Fibroblast of lung (primary cell): ENCODE data around the gene HTR1D. TPM values are rescaled to one million over a fixed set of nuclear protein-coding genes. Genes with fewer than 3 reads are reported as not detected.

Experiments
- DNase-seq, 2 donors: peaks; one replicate each; pipeline versions ENCODE4 v3.0.0 to v3.0.0-alpha.2; 2010; ENCODE audit warnings: low read depth in 2 of 2
- H2AFZ ChIP-seq: 2 replicates; pipeline ENCODE4 v1.5.1; 2012; ENCODE audit warnings: low read length, control low read depth, inconsistent platforms
- H3K27ac ChIP-seq: 2 replicates; pipeline ENCODE4 v1.5.1; 2011; ENCODE audit warnings: low read length, control low read depth; ENCODE audit not compliant: insufficient read depth
- H3K27me3 ChIP-seq: 2 replicates; pipeline ENCODE4 v1.5.1; 2011; ENCODE audit warnings: mild to moderate bottlenecking, low read length; ENCODE audit not compliant: control insufficient read depth, insufficient read depth
- H3K36me3 ChIP-seq: 2 replicates; pipeline ENCODE4 v1.5.1; 2011; ENCODE audit warnings: low read length; ENCODE audit not compliant: control insufficient read depth, insufficient read depth
- H3K4me1 ChIP-seq: 2 replicates; pipeline ENCODE4 v1.5.1; 2011; ENCODE audit warnings: low read length; ENCODE audit not compliant: control insufficient read depth, insufficient read depth; ENCODE audit errors: extremely low read depth
- H3K4me2 ChIP-seq: 2 replicates; pipeline ENCODE4 v1.5.1; 2011; ENCODE audit warnings: low read length, control low read depth; ENCODE audit not compliant: insufficient read depth; ENCODE audit errors: extremely low read depth
- H3K4me3 ChIP-seq, 4 experiments: fragments of 200-600 bp in 1 of 4; sonication (generic) in 1 of 4; replicated peaks in 1 of 4; 2 replicates each; pipeline ENCODE4 v1.5.1; 2011 to 2016; ENCODE audit warnings: low read length in 4 of 4, low read depth in 3 of 4, mild to moderate bottlenecking in 3 of 4, control low read depth in 2 of 4, inconsistent platforms in 1 of 4, mixed read lengths in 1 of 4; ENCODE audit not compliant: insufficient read depth in 1 of 4; ENCODE audit errors: control extremely low read depth in 1 of 4
- H3K79me2 ChIP-seq: 2 replicates; pipeline ENCODE4 v1.5.1; 2012; ENCODE audit warnings: mild to moderate bottlenecking, low read length, inconsistent platforms; ENCODE audit not compliant: control insufficient read depth, insufficient read depth
- H3K9ac ChIP-seq: 2 replicates; pipeline ENCODE4 v1.5.1; 2011; ENCODE audit warnings: mild to moderate bottlenecking, low read length, control low read depth; ENCODE audit not compliant: insufficient read depth
- H3K9me3 ChIP-seq: 2 replicates; pipeline ENCODE4 v1.5.1; 2012; ENCODE audit warnings: low read depth, low read length; ENCODE audit not compliant: control insufficient read depth, insufficient read depth
- H4K20me1 ChIP-seq: 2 replicates; pipeline ENCODE4 v1.5.1; 2011; ENCODE audit warnings: low read length; ENCODE audit not compliant: control insufficient read depth, insufficient read depth; ENCODE audit errors: extremely low read depth
- EZH2 ChIP-seq: IDR thresholded peaks from 2 replicates; pipeline ENCODE4 v1.5.1; 2012; ENCODE audit warnings: low read length, control low read depth, mild to moderate bottlenecking; ENCODE audit errors: missing control alignments
- polyA plus RNA-seq, 2 donors: library from polyadenylated mRNA; depleted of rRNA in 1 of 2; stranded (reverse) in 1 of 2; unstranded in 1 of 2; fragments of >200 nt; gene quantifications; 2 replicates each; pipeline ENCODE4 v1.2.1, GENCODE V29; 2011 to 2012; ENCODE audit warnings: missing spikeins in 1 of 2
- total RNA-seq: library from RNA; depleted of rRNA; stranded (reverse); fragments of >200 nt; gene quantifications from 2 replicates; pipeline ENCODE4 v1.2.1, GENCODE V29; 2014
- TF ChIP-seq, protein P1 (sequence below), 2 donors: IDR thresholded peaks in 1 of 2; conservative IDR thresholded peaks in 1 of 2; 1 replicate in 1 of 2; 2 replicates in 1 of 2; pipeline ENCODE4 v1.5.1; 2011 to 2012; ENCODE audit warnings: low read length in 2 of 2, control low read depth in 1 of 2, inconsistent platforms in 1 of 2, low read depth in 1 of 2, mild to moderate bottlenecking in 1 of 2

Gene HTR1D
- total and polyA plus RNA-seq, 2 donors (not counting 1 experiment from before 2014, with no cell fraction given) = not detected

DNA sequence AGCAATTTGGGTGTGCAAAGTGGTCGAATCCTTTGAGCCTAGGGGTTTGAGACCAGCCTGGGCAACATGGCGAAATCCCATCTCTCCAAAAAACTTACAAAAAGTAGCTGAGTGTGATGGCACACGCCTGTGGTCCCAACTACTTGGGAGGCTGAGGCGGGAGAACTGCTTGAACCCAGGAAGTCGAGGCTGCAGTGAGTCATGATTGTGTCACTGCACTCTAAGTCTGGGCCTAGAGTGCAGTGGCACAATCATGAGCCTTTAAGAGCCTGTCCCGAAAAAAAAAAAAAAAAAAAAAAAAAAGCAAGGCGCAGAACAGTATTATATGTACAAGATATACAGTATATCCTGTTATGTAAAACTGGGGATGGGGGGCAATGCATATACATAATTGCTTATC, 25.1 kb upstream of the HTR1D start:
- no peak overlapping the region for H2AFZ ChIP-seq
- no peak overlapping the region for H3K27ac ChIP-seq
- no peak overlapping the region for H3K9ac ChIP-seq
- H3K9me3 ChIP-seq = no peaks in the 10 kb centered on the region
- no peaks in the 10 kb centered on the region for H3K4me1 ChIP-seq
- no peaks in the 10 kb centered on the region for H3K36me3 ChIP-seq
- no peak for TF ChIP-seq EZH2
- TF ChIP-seq, protein P1, sequence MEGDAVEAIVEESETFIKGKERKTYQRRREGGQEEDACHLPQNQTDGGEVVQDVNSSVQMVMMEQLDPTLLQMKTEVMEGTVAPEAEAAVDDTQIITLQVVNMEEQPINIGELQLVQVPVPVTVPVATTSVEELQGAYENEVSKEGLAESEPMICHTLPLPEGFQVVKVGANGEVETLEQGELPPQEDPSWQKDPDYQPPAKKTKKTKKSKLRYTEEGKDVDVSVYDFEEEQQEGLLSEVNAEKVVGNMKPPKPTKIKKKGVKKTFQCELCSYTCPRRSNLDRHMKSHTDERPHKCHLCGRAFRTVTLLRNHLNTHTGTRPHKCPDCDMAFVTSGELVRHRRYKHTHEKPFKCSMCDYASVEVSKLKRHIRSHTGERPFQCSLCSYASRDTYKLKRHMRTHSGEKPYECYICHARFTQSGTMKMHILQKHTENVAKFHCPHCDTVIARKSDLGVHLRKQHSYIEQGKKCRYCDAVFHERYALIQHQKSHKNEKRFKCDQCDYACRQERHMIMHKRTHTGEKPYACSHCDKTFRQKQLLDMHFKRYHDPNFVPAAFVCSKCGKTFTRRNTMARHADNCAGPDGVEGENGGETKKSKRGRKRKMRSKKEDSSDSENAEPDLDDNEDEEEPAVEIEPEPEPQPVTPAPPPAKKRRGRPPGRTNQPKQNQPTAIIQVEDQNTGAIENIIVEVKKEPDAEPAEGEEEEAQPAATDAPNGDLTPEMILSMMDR (conservative IDR thresholded peaks at IDR 0.05 in 1 of 2, IDR thresholded peaks at IDR 0.05 in 1 of 2; ENCODE audit: low read depth in 1 of 2, low read length in 2 of 2) = no peak
- no peaks in the 10 kb centered on the region for H4K20me1 ChIP-seq
- DNase-seq = no peak
- H3K4me2 ChIP-seq = no peak overlapping the region
- H3K79me2 ChIP-seq = no peaks in the 10 kb centered on the region
- H3K4me3 ChIP-seq = no peak overlapping the region
- H3K27me3 ChIP-seq = no peaks in the 10 kb centered on the region

DNA sequence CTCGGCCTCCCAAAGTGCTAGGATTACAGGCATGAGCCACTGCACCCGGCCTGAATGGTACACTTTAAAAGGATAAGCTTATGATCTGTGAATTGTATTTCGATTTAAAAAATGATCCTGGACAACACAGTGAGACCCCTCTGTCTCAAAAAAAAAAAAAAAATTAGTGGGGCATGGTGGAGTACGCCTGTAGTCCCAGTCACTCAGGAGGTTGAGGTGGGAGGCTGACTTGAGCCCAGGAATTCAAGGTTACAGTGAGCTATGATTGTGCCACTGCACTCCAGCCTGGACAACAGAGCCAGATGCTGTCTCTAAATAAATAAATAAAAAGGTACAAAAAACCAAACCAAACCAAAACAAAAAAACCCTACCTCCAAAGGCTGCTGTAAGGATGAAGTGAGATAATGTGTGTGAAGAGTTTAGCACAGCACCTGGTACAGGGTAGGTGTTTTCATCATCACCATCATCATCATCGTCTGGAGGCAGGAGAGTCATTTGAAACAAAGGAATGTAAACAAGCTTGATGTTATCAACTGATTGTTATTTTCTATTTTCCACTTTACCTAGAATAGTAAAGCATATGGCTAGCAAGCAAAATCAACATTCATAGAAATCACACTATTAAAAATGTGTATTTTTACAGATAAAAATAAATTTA, 22.5 kb upstream of the HTR1D start:
- no peaks in the 10 kb centered on the region for H3K27me3 ChIP-seq

DNA sequence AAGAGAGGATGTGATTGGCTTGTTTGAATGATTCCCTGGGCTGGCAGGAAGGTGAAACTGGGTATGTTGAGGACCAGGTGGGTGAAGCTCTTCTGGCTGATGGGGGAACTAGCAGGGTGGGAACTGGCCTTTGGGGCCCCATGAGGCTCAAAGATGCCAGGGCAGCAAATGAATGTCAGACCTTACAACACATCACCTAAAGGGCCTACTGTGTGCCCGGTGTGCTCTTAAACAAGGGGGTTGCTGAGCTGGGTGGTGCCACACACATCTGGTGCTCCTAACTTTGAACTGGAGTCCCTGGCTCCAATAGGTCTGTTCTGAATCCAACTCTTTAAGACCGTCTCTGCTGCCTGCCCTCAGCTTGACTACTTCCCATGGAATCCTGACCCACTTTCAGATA, 21.3 kb upstream of the HTR1D start:
- no peaks in the 10 kb centered on the region for H3K79me2 ChIP-seq
- TF ChIP-seq EZH2 = no peak
- TF ChIP-seq, protein P1 (conservative IDR thresholded peaks at IDR 0.05 in 1 of 2, IDR thresholded peaks at IDR 0.05 in 1 of 2; ENCODE audit: low read depth in 1 of 2, low read length in 2 of 2) = no peak
- no peak overlapping the region for H3K27ac ChIP-seq
- no peaks in the 10 kb centered on the region for H4K20me1 ChIP-seq
- DNase-seq = no peak
- H3K9ac ChIP-seq = no peak overlapping the region
- no peaks in the 10 kb centered on the region for H3K4me1 ChIP-seq
- H3K4me2 ChIP-seq = no peak overlapping the region
- H3K27me3 ChIP-seq = no peaks in the 10 kb centered on the region
- H3K36me3 ChIP-seq = no peaks in the 10 kb centered on the region
- H3K9me3 ChIP-seq = no peaks in the 10 kb centered on the region
- no peak overlapping the region for H3K4me3 ChIP-seq
- no peak overlapping the region for H2AFZ ChIP-seq

More for the DNA sequence above, 22.5 kb upstream of the HTR1D start:
- no peak overlapping the region for H3K27ac ChIP-seq
- no peaks in the 10 kb centered on the region for H3K4me1 ChIP-seq
- H3K4me3 ChIP-seq = no peak overlapping the region
- no peak overlapping the region for H2AFZ ChIP-seq
- TF ChIP-seq, protein P1 (conservative IDR thresholded peaks at IDR 0.05 in 1 of 2, IDR thresholded peaks at IDR 0.05 in 1 of 2; ENCODE audit: low read depth in 1 of 2, low read length in 2 of 2) = no peak
- no peak for TF ChIP-seq EZH2
- no peak overlapping the region for H3K4me2 ChIP-seq
- no peaks in the 10 kb centered on the region for H3K36me3 ChIP-seq
- no peak for DNase-seq
- H3K79me2 ChIP-seq = no peaks in the 10 kb centered on the region
- H3K9ac ChIP-seq = no peak overlapping the region
- H4K20me1 ChIP-seq = no peaks in the 10 kb centered on the region
- H3K9me3 ChIP-seq = no peaks in the 10 kb centered on the region
